Dermis microvascular lymphatic vessel endothelial cell (primary cell): ENCODE measurements around the gene PNISR. TPM values are rescaled to one million over a fixed set of nuclear protein-coding genes. Genes with fewer than 3 reads are reported as not detected.

ENCODE experiments used
- DNase-seq, 2 donors: peaks; one replicate each; pipeline versions ENCODE4 v3.0.0 to v3.0.0-alpha.2; 2010; ENCODE audit warnings: low read depth in 2 of 2
- total RNA-seq: library from RNA; depleted of rRNA; stranded (reverse); fragments of >200 nt; gene quantifications from 2 replicates; pipeline ENCODE4 v1.2.1, GENCODE V29; 2014

Gene PNISR
- total RNA-seq, 1 donor from 2014 or later, result 27.7 TPM

- no peak for DNase-seq
These were observed 15.4 kb downstream of the PNISR start for GRCh38 chr6:99409672-99410071.

GRCh38 chr6:99407076-99407475 lies 18.0 kb downstream of the PNISR start:
- no peak for DNase-seq

GRCh38 chr6:99402448-99402847 lies 22.7 kb downstream of the PNISR start:
- peak; percentile 48 for DNase-seq

- DNase-seq, result no peak
These were observed 27.8 kb downstream of the PNISR start for GRCh38 chr6:99397287-99397686.

GRCh38 chr6:99393698-99394531 lies 31.2 kb downstream of the PNISR start, which contains the start of gene COQ3:
Gene COQ3, minus strand, starts transcription at chr6:99394195. Its CDS starts 16 bp downstream, at chr6:99394179.
- peak; percentile 45 to 79 for DNase-seq

- DNase-seq, result no peak
These were observed 31.8 kb downstream of the PNISR start for GRCh38 chr6:99393366-99393697.

- no peak for DNase-seq
These were observed 34.2 kb downstream of the PNISR start for GRCh38 chr6:99390896-99391295.

GRCh38 chr6:99384507-99384906 lies 40.6 kb downstream of the PNISR start:
- DNase-seq, result no peak

- no peak for DNase-seq
These were observed 46.5 kb downstream of the PNISR start for GRCh38 chr6:99378636-99379035.

- DNase-seq, result no peak
These were observed 55.6 kb downstream of the PNISR start for GRCh38 chr6:99369533-99369932.

GRCh38 chr6:99366852-99367251 lies 58.3 kb downstream of the PNISR start:
- DNase-seq, result no peak

GRCh38 chr6:99364026-99364425 lies 61.1 kb downstream of the PNISR start:
- DNase-seq, result no peak

- DNase-seq, result no peak
These were observed 62.3 kb downstream of the PNISR start for GRCh38 chr6:99362678-99363268.

- DNase-seq, result no peak
These were observed 65.3 kb downstream of the PNISR start for GRCh38 chr6:99359800-99360199.

- DNase-seq, result no peak
These were observed 68.5 kb downstream of the PNISR start for GRCh38 chr6:99356641-99357040.

GRCh38 chr6:99354983-99355382 lies 70.1 kb downstream of the PNISR start:
- DNase-seq, result no peak

GRCh38 chr6:99353126-99353525 lies 72.0 kb downstream of the PNISR start:
- peak in 1 of 2 donors; percentile 14 for DNase-seq

GRCh38 chr6:99350573-99350972 lies 74.5 kb downstream of the PNISR start:
- DNase-seq, result no peak

- peak in 1 of 2 donors; percentile 52 for DNase-seq
These were observed 75.7 kb downstream of the PNISR start, which contains the start of gene FAXC for GRCh38 chr6:99349171-99350141. Gene FAXC, minus strand, starts transcription at chr6:99349674. Its CDS starts 302 bp downstream, at chr6:99349372.

GRCh38 chr6:99348288-99349170 lies 76.6 kb downstream of the PNISR start:
- no peak for DNase-seq
